GM18870 (cell line): ENCODE measurements around the gene PIAS2.
"Not testable (repeated sequence)": the region's sequence is repeated elsewhere in the genome, so short reads cannot be mapped to it uniquely, and the experiment has no call there.

Source experiments
- ATAC-seq: cut with Tn5 transposase; IDR thresholded peaks from one replicate; pipeline ENCODE4 v1.9.1; 2021; ENCODE audit warnings: moderate library complexity; ENCODE audit not compliant: unreplicated experiment

PIAS2 gene

DNA sequence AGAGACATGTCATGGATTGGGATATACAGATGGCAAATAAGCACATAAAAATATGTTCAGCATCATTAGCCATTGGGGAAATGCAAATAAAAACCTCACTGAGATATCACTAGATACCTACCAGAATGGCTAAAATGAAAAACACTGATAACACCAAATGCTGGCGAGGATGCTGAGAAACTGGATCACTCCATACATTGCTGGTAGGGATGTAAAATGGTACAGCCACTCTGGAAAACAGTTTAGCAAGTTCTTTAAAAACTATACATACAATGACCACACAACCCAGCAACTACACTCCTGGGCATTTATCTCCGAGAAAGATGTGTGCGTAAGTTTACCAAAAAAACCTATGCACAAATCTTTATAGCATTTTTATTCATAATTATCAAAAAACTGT lies 13.9 kb downstream of the PIAS2 start:
- no peak for ATAC-seq

DNA sequence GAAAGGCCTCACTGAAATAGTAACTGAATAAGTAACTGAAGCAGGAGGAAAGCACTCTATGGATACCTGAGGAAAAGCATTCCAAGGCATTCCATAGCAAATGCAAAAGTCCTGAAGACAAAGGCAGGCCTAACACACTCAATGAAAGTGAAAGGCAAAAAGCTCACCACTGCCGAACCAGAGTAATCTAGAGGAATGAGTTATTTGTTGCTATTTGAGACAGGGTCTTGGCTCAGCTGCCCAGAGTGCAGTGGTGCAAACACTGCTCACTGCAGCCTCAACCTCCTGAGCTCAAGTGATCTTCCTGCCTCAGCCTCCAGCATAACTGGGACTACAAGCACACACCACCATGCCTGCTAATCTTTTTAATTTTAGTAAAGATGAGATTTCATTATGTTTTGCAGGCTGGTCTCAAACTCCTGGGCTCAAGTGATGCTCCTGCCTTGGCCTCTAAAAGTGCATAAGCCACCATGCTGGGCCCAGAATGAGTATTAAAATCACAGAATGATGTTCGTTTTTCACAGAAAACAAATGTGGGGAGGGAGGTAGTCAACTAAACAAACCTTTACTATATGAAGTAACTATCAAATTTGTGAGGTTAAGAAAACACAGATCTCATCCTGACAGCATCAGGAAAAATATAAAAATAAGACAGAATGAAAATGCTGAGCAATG lies 17.9 kb downstream of the PIAS2 start:
- peak; percentile 85 for ATAC-seq

DNA sequence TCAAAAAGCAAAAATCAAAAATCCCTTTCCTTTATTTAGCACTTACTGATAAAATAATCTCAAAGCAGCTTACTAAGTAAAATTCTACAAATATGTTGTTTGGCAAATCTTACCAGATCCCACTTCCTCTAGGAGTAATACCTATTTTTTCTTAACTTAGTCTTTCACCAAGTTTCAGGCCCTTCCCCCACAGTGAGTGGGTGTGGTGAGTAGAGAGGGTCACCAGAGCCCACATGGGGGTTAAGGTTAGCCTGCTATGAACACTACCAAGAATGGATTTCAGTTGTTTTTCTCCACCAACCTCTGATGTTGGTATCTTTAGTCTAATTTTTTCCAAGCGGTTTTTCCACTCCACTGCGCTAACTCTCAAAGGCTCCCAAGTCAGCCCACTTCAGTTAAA lies 23.2 kb downstream of the PIAS2 start:
- ATAC-seq, result no peak

DNA sequence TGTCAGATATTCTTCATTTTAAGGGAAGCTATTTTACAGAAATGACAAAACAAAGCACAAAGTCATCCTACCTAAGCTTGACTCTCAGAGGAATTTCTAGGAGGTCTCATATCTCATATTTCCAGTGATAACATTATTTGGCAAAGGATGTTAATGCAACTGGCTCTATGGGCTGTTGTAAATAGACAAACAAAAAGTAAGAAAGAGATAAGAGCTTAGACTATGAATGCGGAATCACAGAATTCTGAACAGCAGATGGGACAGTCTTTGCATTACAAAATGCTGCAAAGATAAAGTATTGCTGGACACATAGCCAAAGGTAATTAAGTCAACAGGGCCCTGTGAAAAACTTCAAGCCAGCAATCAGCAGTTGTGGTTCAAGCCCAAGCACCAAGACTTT lies 23.9 kb downstream of the PIAS2 start:
- ATAC-seq, result no peak

DNA sequence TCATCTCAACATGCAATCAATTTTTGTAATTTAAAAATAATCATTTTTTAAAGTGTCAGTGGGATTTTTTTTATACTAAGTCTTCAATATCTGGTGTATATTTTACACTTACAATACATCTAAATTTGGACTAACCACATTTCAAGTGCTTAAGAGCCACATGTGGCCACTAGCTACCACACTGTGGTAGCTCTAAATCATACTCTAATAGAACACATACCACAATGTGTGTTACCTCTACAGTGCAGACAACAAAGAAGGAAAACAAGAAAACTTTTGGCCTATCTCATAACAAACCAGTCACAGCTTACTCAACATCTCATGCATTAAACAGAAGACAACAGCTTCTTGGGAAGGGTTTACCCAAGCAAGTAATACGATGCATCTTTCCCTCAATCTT lies 24.5 kb downstream of the PIAS2 start:
- peak; percentile 63 for ATAC-seq

DNA sequence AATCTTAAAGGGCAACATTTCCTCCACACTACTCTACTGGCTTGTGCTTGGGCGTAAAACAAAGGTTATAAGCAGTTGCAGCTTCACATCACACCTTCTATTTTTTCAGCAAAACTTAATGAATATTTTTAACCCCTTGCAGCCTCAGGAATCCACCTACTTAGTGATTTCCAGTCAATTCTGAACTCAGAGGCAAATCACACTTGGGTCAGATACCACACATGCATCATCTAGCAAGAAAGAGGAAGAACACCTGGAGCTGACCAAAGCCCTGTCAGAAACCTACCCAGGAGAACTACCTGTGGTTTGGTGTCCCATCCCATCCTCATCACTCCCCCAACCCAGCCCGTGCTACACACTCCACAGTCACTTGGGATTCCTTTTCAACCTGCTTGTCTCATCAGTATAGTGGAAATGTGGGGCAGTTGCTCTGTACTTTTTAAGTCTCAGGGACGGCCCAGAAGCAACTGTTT lies 25.5 kb downstream of the PIAS2 start:
- ATAC-seq, result peak; percentile 84

DNA sequence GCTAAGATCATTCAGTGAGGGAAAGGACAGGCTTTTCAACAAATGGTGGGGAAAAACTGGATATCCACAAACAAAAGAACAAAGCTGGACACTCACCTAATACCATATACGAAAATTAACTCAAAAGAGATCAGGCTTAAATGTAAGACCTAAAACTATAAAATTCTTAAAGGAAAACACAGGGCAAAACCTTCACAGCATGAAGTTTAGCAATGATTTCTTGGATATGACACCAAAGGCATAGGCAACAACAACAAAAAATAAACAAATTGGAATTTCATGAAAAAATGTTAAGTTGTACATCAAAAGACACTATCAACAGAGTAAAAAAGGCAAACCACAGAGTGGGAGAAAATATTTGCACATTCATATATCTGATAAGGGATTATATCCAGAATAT lies 28.3 kb downstream of the PIAS2 start:
- no peak for ATAC-seq

DNA sequence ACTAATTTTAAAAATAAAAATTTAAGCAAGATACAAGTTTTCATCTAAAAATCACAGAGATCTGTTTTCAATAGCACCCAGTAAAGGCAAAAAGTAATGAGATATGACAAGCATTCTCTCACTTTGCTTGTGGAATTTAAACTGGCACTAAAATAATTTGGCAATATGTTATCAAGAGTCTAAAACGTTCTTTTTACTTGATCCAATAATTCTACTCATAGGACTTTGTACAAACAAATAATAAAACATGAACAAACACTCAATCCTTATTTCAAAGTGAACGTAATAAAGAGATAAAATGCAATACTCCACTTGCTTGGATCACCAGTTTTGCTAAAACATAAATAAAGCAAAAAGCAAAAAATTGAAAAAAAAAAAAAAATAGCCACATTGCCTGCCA lies 30.4 kb downstream of the PIAS2 start:
- no peak for ATAC-seq

DNA sequence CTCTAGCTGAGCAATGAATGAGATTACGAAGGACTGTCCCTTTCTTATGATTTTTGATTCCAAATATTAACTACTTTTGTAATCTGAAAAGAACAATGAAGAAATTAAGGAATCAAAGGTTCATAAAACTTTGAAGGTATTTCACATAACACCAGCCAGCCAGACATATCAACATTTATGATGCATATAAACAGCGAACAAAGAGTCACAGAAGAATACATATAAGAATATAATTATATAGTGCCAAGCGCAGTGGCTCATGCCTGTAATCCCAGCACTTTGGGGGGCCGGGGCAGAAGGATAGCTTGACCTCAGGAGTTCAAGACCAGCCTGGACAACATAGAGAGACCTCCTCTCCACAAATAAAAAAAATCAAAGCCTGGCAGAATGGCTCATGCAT lies 34.1 kb downstream of the PIAS2 start:
- no peak for ATAC-seq

DNA sequence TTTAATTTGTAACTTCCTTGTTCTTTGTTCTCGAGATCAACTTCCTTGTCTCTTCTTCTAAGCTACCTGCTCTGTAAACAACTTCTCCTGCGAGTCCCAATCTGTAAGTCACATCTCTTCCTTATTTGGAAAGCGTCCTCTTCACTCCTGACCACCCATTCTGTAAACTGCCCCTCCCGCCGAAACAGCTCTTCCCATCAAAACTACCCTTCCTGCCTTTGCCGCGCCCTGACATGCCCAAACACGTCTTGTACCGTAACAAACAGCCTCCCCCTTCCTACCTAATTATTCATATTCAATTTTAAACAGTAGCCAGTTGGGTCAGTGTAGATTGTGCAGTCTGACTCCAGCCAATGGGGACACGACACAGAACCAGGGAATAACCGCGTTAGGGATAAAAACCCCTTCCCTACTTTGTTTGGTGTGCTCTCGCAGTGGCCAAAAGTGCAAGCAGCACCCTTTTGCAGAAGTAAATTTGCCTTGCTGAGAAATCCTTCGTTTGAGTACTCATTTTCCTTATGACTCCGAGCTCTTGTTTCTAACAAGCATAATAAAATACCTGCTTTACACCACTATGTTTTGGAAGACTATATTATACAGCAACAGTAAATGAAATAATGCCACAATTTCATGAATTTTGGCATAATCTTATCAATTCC lies 39.8 kb downstream of the PIAS2 start:
- ATAC-seq, result no peak

DNA sequence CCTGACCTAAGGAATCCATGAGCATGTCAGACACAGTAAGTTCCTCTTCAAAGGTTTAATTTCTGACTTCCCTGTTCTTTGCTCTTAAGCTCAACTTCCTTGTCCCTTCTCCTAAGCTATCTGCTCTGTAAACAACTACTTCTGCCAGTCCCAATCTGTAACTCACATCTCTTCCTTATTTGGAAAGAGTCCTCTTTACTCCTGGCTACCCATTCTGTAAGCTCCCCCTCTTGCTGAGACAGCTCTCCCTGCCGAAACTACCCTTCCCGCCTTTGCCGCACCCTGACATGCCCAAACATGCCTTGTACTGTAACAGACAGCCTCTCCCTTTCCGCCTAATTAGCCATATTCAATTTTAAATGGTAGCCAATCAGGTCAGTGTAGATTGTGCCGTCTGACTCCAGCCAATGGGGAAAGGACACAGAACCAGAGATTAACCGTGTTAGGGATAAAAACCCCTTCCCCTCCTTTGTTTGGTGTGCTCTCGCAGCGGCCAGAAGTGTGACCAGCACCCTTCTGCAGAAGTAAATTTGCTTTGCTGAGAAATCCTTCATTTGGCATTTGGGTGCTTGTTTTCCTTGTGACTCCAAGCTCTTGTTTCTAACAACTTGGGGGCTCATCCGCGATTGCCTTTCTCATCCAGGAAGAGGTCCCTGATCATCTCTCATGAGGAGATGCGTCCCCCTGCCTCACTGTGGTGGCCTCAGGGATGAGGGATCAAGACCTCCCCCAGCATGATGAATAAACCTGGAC lies 49.0 kb downstream of the PIAS2 start:
- no peak for ATAC-seq

DNA sequence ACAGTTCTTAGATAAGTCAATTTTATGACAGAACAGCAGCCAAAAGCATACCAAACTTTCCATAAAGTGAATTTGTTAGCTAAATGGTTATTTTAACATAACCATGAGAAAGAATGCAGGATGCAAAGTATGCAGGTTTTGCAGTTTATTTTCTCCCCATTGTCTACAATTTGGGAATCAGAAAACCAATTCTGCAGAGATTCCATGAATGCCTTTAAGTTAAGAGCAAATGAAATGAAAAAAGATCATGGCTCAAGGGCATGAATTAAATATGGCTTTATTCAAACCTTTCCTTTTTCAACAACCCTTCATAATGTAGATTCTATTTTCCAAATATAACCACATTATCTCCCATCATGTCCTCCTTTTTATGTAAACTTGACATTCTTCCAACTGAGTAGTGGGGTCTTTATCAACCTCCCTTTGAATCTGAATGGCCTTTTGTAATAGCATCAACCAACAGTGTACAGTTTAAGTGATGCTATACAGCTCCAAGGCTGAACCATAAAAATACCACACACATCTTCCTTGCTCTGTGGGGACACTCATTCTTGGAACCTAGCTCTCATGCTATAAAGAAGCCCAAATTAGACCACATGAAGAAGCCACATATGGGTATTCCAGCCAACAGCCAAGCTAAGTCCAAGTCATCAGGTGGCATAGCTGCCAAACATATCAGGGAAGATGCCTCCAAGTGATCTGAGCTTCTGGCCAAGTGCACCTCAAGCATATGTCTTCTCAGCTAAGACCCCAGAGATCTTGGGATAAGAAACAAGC lies 49.8 kb downstream of the PIAS2 start:
- no peak for ATAC-seq

DNA sequence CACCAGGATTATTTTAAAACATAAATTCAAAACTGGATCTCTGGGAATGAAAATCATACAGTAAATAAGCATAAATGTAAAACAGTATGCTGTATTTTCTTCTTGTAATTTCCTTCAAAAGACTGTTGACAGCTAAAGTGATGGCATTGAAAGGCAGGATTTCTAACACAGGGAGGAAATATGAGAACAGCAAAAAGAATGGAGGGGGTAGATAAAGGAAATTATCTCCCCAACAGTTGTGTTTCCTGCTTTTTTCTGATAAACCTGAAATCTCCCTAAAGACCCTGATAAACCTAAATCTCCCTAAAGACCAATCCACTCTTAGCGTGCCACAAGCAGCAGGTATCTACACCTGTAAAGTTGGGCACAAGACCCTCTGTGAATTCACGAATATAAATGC lies 50.8 kb downstream of the PIAS2 start:
- no peak for ATAC-seq

DNA sequence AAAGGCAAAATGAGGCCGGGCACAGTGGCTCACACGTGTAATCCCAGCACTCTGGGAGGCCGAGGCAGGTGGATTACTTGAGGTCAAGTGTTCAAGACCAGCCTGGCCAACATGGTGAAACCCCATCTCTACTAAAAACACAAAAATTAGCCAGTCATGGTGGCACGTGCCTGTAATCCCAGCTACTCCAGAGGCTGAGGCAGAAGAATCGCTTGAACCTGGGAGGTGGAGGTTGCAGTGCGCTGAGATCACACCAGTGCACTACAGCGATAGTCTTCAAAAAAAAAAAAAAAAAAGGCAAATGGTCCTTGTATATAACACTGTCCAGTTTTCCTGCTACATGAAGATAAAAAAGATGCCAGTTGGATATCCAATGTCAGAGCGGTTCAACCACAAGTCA lies 52.1 kb downstream of the PIAS2 start:
- ATAC-seq, result not testable (repeated sequence)

DNA sequence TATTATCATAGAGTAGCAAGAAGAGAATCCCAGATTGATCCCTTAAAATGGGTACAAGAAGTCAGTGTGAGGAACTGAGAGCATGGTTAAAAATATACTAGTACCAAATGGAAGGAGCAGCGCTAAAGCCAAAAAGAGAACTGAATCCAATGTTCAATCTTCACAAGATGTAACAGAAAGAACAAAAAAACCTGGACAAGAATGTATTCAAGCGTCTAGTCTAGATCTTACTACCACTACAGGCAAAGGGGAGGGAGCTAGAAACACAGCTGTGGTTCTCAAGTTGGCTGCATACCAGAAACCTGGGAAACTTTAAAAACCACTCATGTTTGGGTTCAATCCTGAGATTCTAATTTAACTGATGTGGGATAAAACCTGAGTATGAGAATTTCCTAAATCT lies 57.5 kb downstream of the PIAS2 start:
- ATAC-seq, result no peak

DNA sequence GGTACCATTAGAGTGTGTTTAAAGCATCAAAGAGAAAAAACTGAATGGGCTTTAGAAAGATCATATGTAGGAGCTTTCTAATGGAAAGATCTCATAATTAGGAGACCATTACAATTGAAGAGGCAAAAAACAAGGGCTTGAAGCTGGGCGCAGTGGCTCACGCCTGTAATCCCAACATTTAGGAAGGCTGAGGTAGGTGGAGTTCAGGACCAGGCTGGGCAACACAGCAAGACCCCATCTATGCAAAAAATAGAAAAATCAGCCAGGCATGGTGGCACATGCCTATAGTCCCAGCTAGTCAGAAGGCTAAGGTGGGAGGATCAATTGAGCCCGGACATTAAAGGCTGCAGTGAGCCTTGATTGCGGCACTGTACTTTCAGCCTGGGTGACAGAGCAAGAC lies 59.0 kb downstream of the PIAS2 start:
- ATAC-seq, result no peak

DNA sequence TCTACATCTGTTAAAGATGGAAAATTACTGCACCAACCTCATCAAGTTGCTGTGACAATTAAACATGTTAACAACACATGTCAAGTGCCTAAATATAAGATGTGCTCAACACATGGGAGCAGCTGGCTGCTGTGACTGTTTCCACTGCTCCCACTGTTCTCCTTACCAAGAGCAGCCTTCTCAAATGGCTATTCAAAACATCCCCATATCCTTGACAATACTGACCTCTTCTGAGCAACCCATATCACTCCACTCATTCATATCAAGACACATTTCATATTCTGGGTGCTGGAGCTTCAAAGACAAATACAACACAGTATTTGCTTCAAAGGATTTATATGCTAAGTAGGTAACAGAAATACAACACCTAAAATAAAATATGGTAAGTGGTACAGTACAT lies 60.3 kb downstream of the PIAS2 start:
- no peak for ATAC-seq

DNA sequence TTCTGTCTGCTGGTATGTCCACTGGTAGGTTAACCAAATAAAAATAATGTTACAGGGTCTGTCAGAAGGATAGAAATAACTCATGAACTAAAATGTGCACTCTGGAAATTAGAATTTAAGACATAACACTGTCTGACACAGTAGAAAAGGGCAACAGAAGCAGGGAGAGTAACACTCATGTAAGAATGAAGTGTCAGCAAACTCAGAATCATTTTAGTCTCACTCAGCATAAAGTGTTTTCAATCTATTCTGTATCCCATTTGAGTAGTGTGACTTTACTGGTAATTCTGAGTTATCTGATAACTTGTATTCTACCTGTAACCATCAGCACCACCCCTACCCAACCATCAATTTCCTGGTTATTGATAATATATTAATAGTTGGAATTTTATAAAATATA lies 68.3 kb downstream of the PIAS2 start:
- no peak for ATAC-seq

DNA sequence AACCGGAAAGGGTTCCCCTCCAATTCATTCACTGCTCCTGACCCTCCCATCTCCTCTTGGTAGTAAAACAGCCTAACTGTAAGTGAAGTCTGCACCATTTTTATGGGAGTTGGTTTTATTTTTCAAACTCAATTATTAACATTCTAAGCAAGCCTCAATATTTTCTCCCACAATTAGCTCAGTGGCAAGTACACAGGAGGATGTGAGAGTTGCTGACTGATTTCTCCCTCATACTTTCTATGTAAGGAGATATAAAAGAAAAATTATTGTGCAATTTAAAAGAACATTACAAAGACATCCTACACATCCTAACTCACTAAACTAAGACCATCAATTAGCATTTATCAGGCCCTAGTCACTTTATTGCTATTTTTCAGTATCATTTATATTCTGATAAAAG lies 73.9 kb downstream of the PIAS2 start:
- ATAC-seq, result no peak

DNA sequence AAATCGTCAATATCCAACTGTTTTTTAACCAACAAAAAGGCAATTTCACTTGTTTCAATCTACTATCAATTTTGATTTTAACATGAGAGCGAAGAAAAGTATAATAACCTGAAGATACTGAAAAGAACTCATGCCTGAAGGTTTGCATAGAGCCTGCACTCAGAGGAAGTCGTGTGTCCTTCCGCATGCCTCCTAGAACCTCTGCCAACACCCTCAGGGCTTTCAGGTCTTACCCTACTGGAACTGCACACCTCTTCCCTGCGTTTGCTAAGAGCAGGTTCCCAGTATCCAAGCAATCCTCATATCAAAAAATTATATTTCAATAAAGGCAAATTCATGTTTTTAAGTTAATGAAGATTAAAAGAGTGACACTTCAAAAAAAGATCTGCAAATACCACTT lies 74.7 kb downstream of the PIAS2 start:
- no peak for ATAC-seq

DNA sequence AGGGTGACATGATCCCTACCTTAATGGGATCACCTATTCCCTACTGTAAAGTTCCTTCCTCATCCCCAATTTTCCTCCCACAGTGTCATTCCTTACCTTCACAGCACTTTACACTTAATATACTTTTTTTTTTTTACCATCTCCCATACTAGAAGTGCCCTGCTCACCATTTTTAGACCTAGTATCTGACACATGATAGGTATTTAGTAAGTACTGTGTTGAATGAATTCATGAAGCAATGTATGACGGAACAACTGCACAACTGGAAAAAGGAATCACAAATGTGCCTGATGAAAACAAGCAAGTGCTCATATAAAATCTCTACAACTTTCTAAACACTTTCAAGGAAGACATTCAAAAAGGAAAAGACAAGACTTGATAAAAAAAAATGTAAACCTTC lies 83.4 kb downstream of the PIAS2 start:
- ATAC-seq, result no peak
